Measurements from ENCODE around the gene SORL1.
"Not testable (repeated sequence)": the region's sequence is repeated elsewhere in the genome, so short reads cannot be mapped to it uniquely, and the experiment has no call there.

Gene SORL1

DNA sequence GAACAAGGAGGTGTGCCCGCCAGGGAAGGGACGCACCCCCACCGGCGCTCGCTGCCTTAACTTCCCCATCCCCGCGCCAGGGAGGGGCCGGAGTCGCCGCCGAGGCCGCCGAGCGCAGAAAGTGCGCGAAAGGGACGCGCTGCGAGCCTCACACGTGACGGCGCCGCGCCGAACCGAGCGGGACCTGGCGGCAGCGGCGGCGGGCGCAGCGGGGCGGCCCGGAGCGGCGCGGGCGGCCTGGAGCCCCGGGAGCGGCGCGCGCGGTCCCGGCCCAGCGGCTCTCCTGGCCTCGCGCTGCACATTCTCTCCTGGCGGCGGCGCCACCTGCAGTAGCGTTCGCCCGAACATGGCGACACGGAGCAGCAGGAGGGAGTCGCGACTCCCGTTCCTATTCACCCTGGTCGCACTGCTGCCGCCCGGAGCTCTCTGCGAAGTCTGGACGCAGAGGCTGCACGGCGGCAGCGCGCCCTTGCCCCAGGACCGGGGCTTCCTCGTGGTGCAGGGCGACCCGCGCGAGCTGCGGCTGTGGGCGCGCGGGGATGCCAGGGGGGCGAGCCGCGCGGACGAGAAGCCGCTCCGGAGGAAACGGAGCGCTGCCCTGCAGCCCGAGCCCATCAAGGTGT lies at the start of gene SORL1:
Gene SORL1 (plus strand): TSS at position 329 of the 623 bp plus-strand sequence. CDS start 18 bp downstream, at position 347.
- peak; percentile 62 for TF ChIP-seq CTCF (IDR thresholded peaks at IDR 0.05; ENCODE audit: control insufficient read depth, insufficient read depth, low read depth, low read length, missing control alignments)
- H3K4me3 ChIP-seq (ENCODE audit: control insufficient read depth, low read depth, low read length): peak within 1 kb of the TSS; percentile 49
- DNase-seq (ENCODE audit: low read depth): no peak

- DNase-seq (ENCODE audit: low read depth): no peak
- no peak overlapping the region for H3K4me3 ChIP-seq (ENCODE audit: control insufficient read depth, low read depth, low read length)
- no peak for TF ChIP-seq CTCF (IDR thresholded peaks at IDR 0.05; ENCODE audit: control insufficient read depth, insufficient read depth, low read depth, low read length, missing control alignments)
Observed at GRCh38 chr11:121405646-121406045, 46.5 kb upstream of the SORL1 start.

DNA sequence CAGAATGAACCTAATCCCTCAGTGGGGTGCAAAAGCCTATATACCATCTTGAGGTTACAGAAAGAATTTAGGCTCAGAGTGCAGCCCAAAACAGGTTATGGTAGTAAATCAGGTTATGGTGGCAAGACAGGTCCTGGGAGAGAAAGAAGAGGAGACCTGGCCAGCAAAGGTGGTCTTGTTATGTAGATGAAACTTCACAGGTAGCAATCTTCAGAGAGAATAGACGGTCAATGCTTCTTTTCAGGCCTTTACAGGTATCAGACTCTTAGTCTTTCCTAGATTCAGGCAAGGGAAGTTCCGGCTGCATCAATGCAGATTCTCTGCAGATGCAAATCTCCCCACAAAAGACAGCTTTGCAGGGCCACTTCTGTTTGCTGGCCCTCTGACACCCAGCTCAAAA lies 45.8 kb upstream of the SORL1 start:
- no peak for TF ChIP-seq CTCF (IDR thresholded peaks at IDR 0.05; ENCODE audit: control insufficient read depth, insufficient read depth, low read depth, low read length, missing control alignments)
- no peak for DNase-seq (ENCODE audit: low read depth)
- no peak overlapping the region for H3K4me3 ChIP-seq (ENCODE audit: control insufficient read depth, low read depth, low read length)

DNA sequence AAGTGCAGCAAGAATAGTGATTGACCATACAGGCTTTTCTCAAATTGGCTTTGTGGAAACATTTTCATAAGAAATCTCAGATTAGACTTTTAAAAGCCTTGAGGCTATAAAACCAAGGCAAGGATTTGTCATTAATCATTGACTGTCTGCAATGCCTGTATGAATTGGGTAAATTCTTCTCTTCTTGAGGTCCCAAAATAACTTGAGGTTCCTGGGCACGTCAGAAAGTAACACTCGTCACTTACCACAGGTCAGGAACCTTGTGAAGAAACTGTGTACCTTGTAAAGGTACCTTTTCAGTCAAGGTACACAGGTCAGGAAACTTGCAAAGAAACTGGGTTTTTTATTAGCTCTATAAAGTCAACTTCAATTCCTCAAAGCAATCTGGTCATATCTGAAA lies 43.3 kb upstream of the SORL1 start:
- DNase-seq (ENCODE audit: low read depth): no peak
- no peak for TF ChIP-seq CTCF (IDR thresholded peaks at IDR 0.05; ENCODE audit: control insufficient read depth, insufficient read depth, low read depth, low read length, missing control alignments)
- no peak overlapping the region for H3K4me3 ChIP-seq (ENCODE audit: control insufficient read depth, low read depth, low read length)

GRCh38 chr11:121410041-121410440 lies 42.1 kb upstream of the SORL1 start:
- not testable (repeated sequence) for DNase-seq (ENCODE audit: low read depth); H3K4me3 ChIP-seq (ENCODE audit: control insufficient read depth, low read depth, low read length)

DNA sequence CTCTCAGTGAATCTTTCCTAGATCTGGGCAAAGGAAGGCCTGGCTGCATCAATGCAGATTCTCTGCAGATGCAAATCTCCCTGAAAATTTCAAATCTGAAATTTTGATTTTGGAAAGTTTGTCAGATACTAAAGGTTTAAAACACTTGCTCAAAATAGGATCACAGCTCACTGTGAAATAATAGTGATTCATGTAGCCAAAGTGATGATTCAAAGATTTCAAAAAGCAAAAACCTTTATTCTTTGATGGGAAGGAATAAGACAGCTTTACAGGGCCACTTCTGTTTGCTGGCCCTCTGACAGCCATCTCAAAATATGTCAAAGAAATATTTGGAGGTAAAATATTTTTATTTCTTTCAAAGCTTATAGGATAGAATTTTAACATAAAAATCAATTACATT lies 40.8 kb upstream of the SORL1 start:
- DNase-seq (ENCODE audit: low read depth); H3K4me3 ChIP-seq (ENCODE audit: control insufficient read depth, low read depth, low read length): not testable (repeated sequence)

DNA sequence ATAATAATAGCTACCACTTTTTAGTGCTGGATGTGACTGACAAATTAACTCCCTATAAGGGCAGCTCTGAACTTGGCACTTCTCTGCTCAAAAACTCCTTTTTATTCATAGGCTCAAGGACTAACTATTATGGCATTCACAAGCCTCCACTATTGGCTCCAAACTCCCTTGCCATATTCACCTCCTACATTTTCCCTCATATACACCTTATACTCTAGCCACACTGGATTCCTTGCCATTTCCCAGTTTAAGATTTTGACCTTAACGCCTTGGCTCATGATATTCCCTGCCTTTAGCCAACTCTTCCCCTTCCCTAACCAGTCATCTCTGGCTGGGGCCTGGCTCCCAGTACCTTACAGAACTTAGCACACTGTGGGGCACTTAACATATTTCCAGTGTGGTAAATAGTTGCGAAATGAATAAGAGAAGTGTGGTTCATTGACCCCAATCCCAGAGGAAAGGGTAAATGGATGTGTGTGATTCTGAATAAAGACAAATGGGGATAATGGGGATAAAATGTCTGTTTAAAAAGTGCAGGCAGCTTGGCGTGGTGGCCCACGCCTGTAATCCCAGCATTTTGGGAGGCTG lies 40.0 kb upstream of the SORL1 start:
- TF ChIP-seq CTCF (IDR thresholded peaks at IDR 0.05; ENCODE audit: control insufficient read depth, insufficient read depth, low read depth, low read length, missing control alignments): no peak
- DNase-seq (ENCODE audit: low read depth): no peak

More for the DNA sequence above, 40.0 kb upstream of the SORL1 start:
- H3K4me3 ChIP-seq (ENCODE audit: control insufficient read depth, low read depth, low read length): no peak overlapping the region
